Duodenal mucosa (tissue), 2 donors: ENCODE measurements around the gene QRICH2.
"Not testable (repeated sequence)": the region's sequence is repeated elsewhere in the genome, so short reads cannot be mapped to it uniquely, and the experiment has no call there.

Source experiments
- H3K27ac ChIP-seq: one replicate; pipeline ENCODE4 v1.7.0; 2013; ENCODE audit warnings: low read depth, low read length
- H3K27me3 ChIP-seq, 2 donors: one replicate each; pipeline ENCODE4 v1.7.0; 2013; ENCODE audit warnings: low read length in 2 of 2, control low read depth in 1 of 2; ENCODE audit not compliant: insufficient read depth in 2 of 2, control insufficient read depth in 1 of 2
- H3K36me3 ChIP-seq, 2 donors: one replicate each; pipeline ENCODE4 v1.7.0; 2013; ENCODE audit warnings: low read length in 2 of 2, control low read depth in 1 of 2; ENCODE audit not compliant: insufficient read depth in 2 of 2, control insufficient read depth in 1 of 2
- H3K4me1 ChIP-seq, 2 donors: one replicate each; pipeline ENCODE4 v1.7.0; 2013; ENCODE audit warnings: low read length in 2 of 2, control low read depth in 1 of 2; ENCODE audit not compliant: insufficient read depth in 2 of 2, control insufficient read depth in 1 of 2
- H3K4me3 ChIP-seq, 2 donors: one replicate each; pipeline ENCODE4 v1.7.0; 2013; ENCODE audit warnings: low read length in 2 of 2, low read depth in 1 of 2
- H3K9ac ChIP-seq, 2 donors: one replicate each; pipeline ENCODE4 v1.7.0; 2013; ENCODE audit warnings: low read length in 2 of 2, low read depth in 1 of 2
- H3K9me3 ChIP-seq, 2 donors: one replicate each; pipeline ENCODE4 v1.7.0; 2013; ENCODE audit warnings: low read length in 2 of 2, control low read depth in 1 of 2; ENCODE audit not compliant: control insufficient read depth in 1 of 2

The QRICH2 gene

GRCh38 chr17:76305135-76305454 lies 3.0 kb downstream of the QRICH2 start:
- not testable (repeated sequence) for H3K27me3 ChIP-seq, H3K4me1 ChIP-seq, H3K9ac ChIP-seq, H3K27ac ChIP-seq, H3K4me3 ChIP-seq, H3K9me3 ChIP-seq, H3K36me3 ChIP-seq

GRCh38 chr17:76304226-76305134 lies 3.6 kb downstream of the QRICH2 start:
- Histone ChIP-seq H3K9ac (no peak overlapping the region), H3K4me3 (no peak overlapping the region), H3K27me3 (no peaks in the 10 kb centered on the region), H3K36me3 (peaks cover 2 to 3% of the 10 kb centered on the region in 2 donors), H3K9me3 (no peaks in the 10 kb centered on the region), H3K27ac (no peak overlapping the region), H3K4me1 (no peaks in the 10 kb centered on the region)

GRCh38 chr17:76297436-76297835 lies 10.6 kb downstream of the QRICH2 start:
- Histone ChIP-seq H3K4me3 (no peak overlapping the region), H3K27ac (no peak overlapping the region), H3K27me3 (no peaks in the 10 kb centered on the region), H3K4me1 (peaks cover 0 to 9% of the 10 kb centered on the region in 2 donors), H3K9ac (no peak overlapping the region), H3K9me3 (no peaks in the 10 kb centered on the region), H3K36me3 (no peaks in the 10 kb centered on the region)

- Histone ChIP-seq H3K4me3 (no peak overlapping the region), H3K27ac (no peak overlapping the region), H3K9me3 (no peaks in the 10 kb centered on the region)
Observed at GRCh38 chr17:76296889-76297288, 11.2 kb downstream of the QRICH2 start.

GRCh38 chr17:76296186-76296585 lies 11.9 kb downstream of the QRICH2 start:
- no peaks in the 10 kb centered on the region for H3K9me3 ChIP-seq
- H3K36me3 ChIP-seq: no peaks in the 10 kb centered on the region
- H3K4me3 ChIP-seq: no peak overlapping the region
- H3K27me3 ChIP-seq: no peaks in the 10 kb centered on the region
- no peak overlapping the region for H3K9ac ChIP-seq
- peaks cover 0 to 9% of the 10 kb centered on the region in 2 donors for H3K4me1 ChIP-seq
- no peak overlapping the region for H3K27ac ChIP-seq

More at GRCh38 chr17:76296889-76297288, 11.2 kb downstream of the QRICH2 start:
- no peak overlapping the region for H3K9ac ChIP-seq
- no peaks in the 10 kb centered on the region for H3K27me3 ChIP-seq
- H3K36me3 ChIP-seq: no peaks in the 10 kb centered on the region
- peaks cover 0 to 9% of the 10 kb centered on the region in 2 donors for H3K4me1 ChIP-seq

- Histone ChIP-seq H3K4me3 (no peak overlapping the region), H3K27ac (no peak overlapping the region), H3K9ac (no peak overlapping the region)
Observed at GRCh38 chr17:76293106-76293505, 15.0 kb downstream of the QRICH2 start.

GRCh38 chr17:76292567-76292966 lies 15.5 kb downstream of the QRICH2 start:
- Histone ChIP-seq H3K9ac (no peak overlapping the region), H3K27me3 (no peaks in the 10 kb centered on the region), H3K27ac (no peak overlapping the region), H3K36me3 (no peaks in the 10 kb centered on the region), H3K4me1 (peaks cover 0 to 9% of the 10 kb centered on the region in 2 donors), H3K9me3 (no peaks in the 10 kb centered on the region), H3K4me3 (no peak overlapping the region)

More at GRCh38 chr17:76293106-76293505, 15.0 kb downstream of the QRICH2 start:
- Histone ChIP-seq H3K4me1 (peaks cover 0 to 9% of the 10 kb centered on the region in 2 donors), H3K9me3 (no peaks in the 10 kb centered on the region), H3K36me3 (no peaks in the 10 kb centered on the region), H3K27me3 (no peaks in the 10 kb centered on the region)

- no peak overlapping the region for H3K27ac ChIP-seq
- H3K4me3 ChIP-seq: no peak overlapping the region
- no peak overlapping the region for H3K9ac ChIP-seq
- no peaks in the 10 kb centered on the region for H3K9me3 ChIP-seq
- H3K36me3 ChIP-seq: no peaks in the 10 kb centered on the region
- H3K27me3 ChIP-seq: no peaks in the 10 kb centered on the region
- peaks cover 3% of the 10 kb centered on the region in 2 donors for H3K4me1 ChIP-seq
Observed at GRCh38 chr17:76281573-76282371, 26.3 kb downstream of the QRICH2 start.

GRCh38 chr17:76280650-76281049 lies 27.4 kb downstream of the QRICH2 start:
- Histone ChIP-seq H3K27me3 (no peaks in the 10 kb centered on the region), H3K36me3 (no peaks in the 10 kb centered on the region), H3K4me1 (peaks cover 3% of the 10 kb centered on the region in 2 donors), H3K4me3 (no peak overlapping the region), H3K9ac (no peak overlapping the region), H3K27ac (no peak overlapping the region), H3K9me3 (no peaks in the 10 kb centered on the region)

GRCh38 chr17:76279742-76280287 lies 28.3 kb downstream of the QRICH2 start:
- no peak overlapping the region for H3K9ac ChIP-seq
- no peaks in the 10 kb centered on the region for H3K27me3 ChIP-seq

More at GRCh38 chr17:76279742-76280287, 28.3 kb downstream of the QRICH2 start:
- H3K27ac ChIP-seq: no peak overlapping the region
- peaks cover 3% of the 10 kb centered on the region in 2 donors for H3K4me1 ChIP-seq
- H3K36me3 ChIP-seq: no peaks in the 10 kb centered on the region
- H3K9me3 ChIP-seq: no peaks in the 10 kb centered on the region
- H3K4me3 ChIP-seq: no peak overlapping the region
